HepG2 (cell line): ENCODE data around the gene RRAD. TPM values are rescaled to one million over a fixed set of nuclear protein-coding genes. Genes with fewer than 3 reads are reported as not detected.
A peak's percentile ranks its signal among the peaks of the same experiment; 100 is the strongest.

ENCODE experiments used
- CSRNP2 ChIP-seq: sonication (generic); formaldehyde crosslinking; conservative IDR thresholded peaks from 2 replicates; pipeline ENCODE4 v1.8.0; 2022; ENCODE audit warnings: low read depth, missing genetic modification reagents
- DNMT3B ChIP-seq: conservative IDR thresholded peaks from 2 replicates; pipeline ENCODE4 v1.6.1; 2016; ENCODE audit warnings: missing biosample characterization, control low read depth
- ELF3 ChIP-seq: IDR thresholded peaks from 2 replicates; pipeline ENCODE4 v1.6.1; 2016; ENCODE audit warnings: missing genetic modification reagents, missing compliant biosample characterization
- FOSL2 ChIP-seq: sonication (generic); formaldehyde crosslinking; IDR thresholded peaks from 2 replicates; pipeline ENCODE4 v1.4.0; 2020; ENCODE audit warnings: missing genetic modification reagents
- HNF1B ChIP-seq: sonication (generic); formaldehyde crosslinking; IDR thresholded peaks from 2 replicates; pipeline ENCODE4 v1.5.1; 2020; ENCODE audit warnings: mild to moderate bottlenecking, moderate library complexity, missing genetic modification reagents
- HNF4G ChIP-seq, 2 experiments: sonication (generic) in 1 of 2; formaldehyde crosslinking in 1 of 2; IDR thresholded peaks; 2 replicates each; pipeline versions ENCODE4 v1.4.0 to v1.6.1; 2011 to 2020; ENCODE audit warnings: borderline replicate concordance in 2 of 2, low read depth in 2 of 2, mild to moderate bottlenecking in 2 of 2, low read length in 1 of 2, missing genetic modification reagents in 1 of 2, moderate library complexity in 1 of 2
- MATR3 ChIP-seq: sonication (generic); formaldehyde crosslinking; IDR thresholded peaks from 2 replicates; pipeline ENCODE4 v1.4.0; 2020; ENCODE audit warnings: missing genetic modification reagents
- NKX3-1 ChIP-seq: sonication (generic); formaldehyde crosslinking; IDR thresholded peaks from 2 replicates; pipeline ENCODE4 v1.5.0; 2020; ENCODE audit warnings: missing genetic modification reagents
- PHF5A ChIP-seq: IDR thresholded peaks from one replicate; pipeline ENCODE4 v1.6.1; 2018; ENCODE audit warnings: low read depth, missing genetic modification reagents; ENCODE audit not compliant: unreplicated experiment
- PRMT3 ChIP-seq: sonication (generic); formaldehyde crosslinking; IDR thresholded peaks from 2 replicates; pipeline ENCODE4 v1.8.1; 2022; ENCODE audit warnings: low read depth, mild to moderate bottlenecking, moderate library complexity, missing genetic modification reagents, borderline replicate concordance
- RELA ChIP-seq: sonication (generic); formaldehyde crosslinking; IDR thresholded peaks from 2 replicates; pipeline ENCODE4 v1.4.0; 2020; ENCODE audit warnings: missing genetic modification reagents
- RNF219 ChIP-seq: sonication (generic); formaldehyde crosslinking; IDR thresholded peaks from 2 replicates; pipeline ENCODE4 v1.5.0; 2020; ENCODE audit warnings: mild to moderate bottlenecking, missing genetic modification reagents
- SP5 ChIP-seq: IDR thresholded peaks from 2 replicates; pipeline ENCODE4 v1.6.1; 2016; ENCODE audit warnings: low read depth, borderline replicate concordance
- U2AF1 ChIP-seq: fragments of 200-400 bp; formaldehyde crosslinking; optimal IDR thresholded peaks from 2 replicates; pipeline ENCODE3; 2017; ENCODE audit warnings: mild to moderate bottlenecking, low read depth, low read length
- ZFP82 ChIP-seq: sonication (generic); formaldehyde crosslinking; IDR thresholded peaks from 2 replicates; pipeline ENCODE4 v1.5.1; 2020; ENCODE audit warnings: mild to moderate bottlenecking, missing genetic modification reagents, borderline replicate concordance
- ZIK1 ChIP-seq: sonication (generic); formaldehyde crosslinking; IDR thresholded peaks from 2 replicates; pipeline ENCODE4 v1.5.0; 2020; ENCODE audit warnings: mild to moderate bottlenecking, low read depth, missing genetic modification reagents, borderline replicate concordance
- ZNF121 ChIP-seq: sonication (generic); formaldehyde crosslinking; IDR thresholded peaks from 2 replicates; pipeline ENCODE4 v1.5.0; 2020; ENCODE audit warnings: mild to moderate bottlenecking, missing genetic modification reagents
- ZNF230 ChIP-seq: sonication (generic); formaldehyde crosslinking; IDR thresholded peaks from 2 replicates; pipeline ENCODE4 v1.4.0; 2020; ENCODE audit warnings: mild to moderate bottlenecking, missing genetic modification reagents
- ZNF263 ChIP-seq: sonication (generic); formaldehyde crosslinking; IDR thresholded peaks from 2 replicates; pipeline ENCODE4 v1.4.0; 2020; ENCODE audit warnings: missing genetic modification reagents
- ZNF441 ChIP-seq: sonication (generic); formaldehyde crosslinking; IDR thresholded peaks from 2 replicates; pipeline ENCODE4 v1.7.0; 2021; ENCODE audit warnings: missing genetic modification reagents, borderline replicate concordance
- ZNF704 ChIP-seq: sonication (generic); formaldehyde crosslinking; IDR thresholded peaks from 2 replicates; pipeline ENCODE4 v1.8.1; 2023; ENCODE audit warnings: mild to moderate bottlenecking, inconsistent platforms, moderate library complexity, missing genetic modification reagents, borderline replicate concordance
- ZNF747 ChIP-seq: sonication (generic); formaldehyde crosslinking; IDR thresholded peaks from 2 replicates; pipeline ENCODE4 v1.8.1; 2023; ENCODE audit warnings: missing genetic modification reagents, mild to moderate bottlenecking, borderline replicate concordance
- polyA plus RNA-seq, 8 experiments: library from polyadenylated mRNA; depleted of rRNA in 3 of 8; stranded (reverse) in 7 of 8; unstranded in 1 of 8; fragments of >200 nt; fragmentation: Illumina TruSeq in 4 of 8; extraction: Trizol in 4 of 8; gene quantifications; 2 replicates each; pipeline versions ENCODE4 v1.2.1 to v1.2.3, GENCODE V29; 2011 to 2016; ENCODE audit warnings: low read depth in 4 of 8, missing spikeins in 1 of 8, mixed read lengths in 1 of 8; ENCODE audit not compliant: insufficient read depth in 1 of 8
- total RNA-seq, 5 experiments: library from RNA; depleted of rRNA; stranded (reverse); fragments of >200 nt; fragmentation: Illumina TruSeq; extraction: Trizol; gene quantifications; 2 replicates each; pipeline ENCODE4 v1.2.3, GENCODE V29; 2016; ENCODE audit warnings: low read depth in 1 of 5

The RRAD gene
- total and polyA plus RNA-seq, 2 of the 13 experiments (the other 11 are each of a cell fraction or from before 2014, with no cell fraction given): 0.80 to 1.1 TPM

- TF ChIP-seq PHF5A (CRISPR knock-in tag) (no peak), U2AF1 (no peak), RELA (no peak), ZNF230 (CRISPR knock-in tag) (no peak), PRMT3 (no peak), MATR3 (CRISPR knock-in tag) (no peak), ZNF121 (CRISPR knock-in tag) (peak; percentile 69; the same call in 1 of the 2 replicates), ZIK1 (no peak; the same call in 1 of the 2 replicates), HNF1B (no peak; the same call in 1 of the 2 replicates), ZFP82 (CRISPR knock-in tag) (no peak), ZNF263 (no peak), SP5 (CRISPR knock-in tag) (peak; percentile 88), NKX3-1 (CRISPR knock-in tag) (0 out of 2 replicates have a peak, but pooled peaks have one; percentile 46), FOSL2 (peak; percentile 32), CSRNP2 (CRISPR knock-in tag) (no peak), ZNF704 (CRISPR knock-in tag) (no peak), HNF4G (IDR thresholded peaks at IDR 0.05; ENCODE audit: borderline replicate concordance, low read depth, low read length) (peak; percentile 25; the same call in 1 of the 2 replicates), HNF4G (CRISPR knock-in tag; IDR thresholded peaks at IDR 0.05; ENCODE audit: borderline replicate concordance, low read depth) (no peak; the same call in 1 of the 2 replicates), ELF3 (peak; percentile 42; the same call in 1 of the 2 replicates), RNF219 (CRISPR knock-in tag) (no peak), DNMT3B (CRISPR knock-in tag) (peak; percentile 82; the same call in 1 of the 2 replicates), ZNF441 (CRISPR knock-in tag) (peak; percentile 55; the same call in 1 of the 2 replicates), ZNF747 (0 out of 2 replicates have a peak, but pooled peaks have one; percentile 8)
These were observed 20.3 kb downstream of the RRAD start (continued) for GRCh38 chr16:66904846-66905632.
